Kidney (tissue), 14 donors: ENCODE measurements around the gene AIFM3. TPM values are rescaled to one million over a fixed set of nuclear protein-coding genes. Genes with fewer than 3 reads are reported as not detected.

Experiments used
- DNase-seq, 5 donors: peaks; one replicate each; pipeline ENCODE4 v3.0.0-alpha.2; 2013 to 2020
- FAIRE-seq: peaks from 2 replicates; lab custom pipeline; 2012; peaks lifted over from hg19 to GRCh38; lab: Jason Lieb, UNC
- H3K27ac ChIP-seq, 2 donors: one replicate each; pipeline ENCODE4 v1.7.0; 2013; ENCODE audit warnings: low read depth in 2 of 2, low read length in 2 of 2, inconsistent platforms in 1 of 2
- H3K27me3 ChIP-seq: one replicate; pipeline ENCODE4 v1.7.1; 2013; ENCODE audit warnings: low read length, inconsistent platforms; ENCODE audit not compliant: control insufficient read depth, insufficient read depth
- H3K36me3 ChIP-seq, 3 donors: one replicate each; pipeline versions ENCODE4 v1.7.0 to v1.7.1; 2013; ENCODE audit warnings: low read length in 3 of 3, control low read depth in 1 of 3, inconsistent platforms in 1 of 3; ENCODE audit not compliant: insufficient read depth in 3 of 3, control insufficient read depth in 2 of 3
- H3K4me1 ChIP-seq, 3 donors: one replicate each; pipeline versions ENCODE4 v1.7.0 to v1.7.1; 2013; ENCODE audit warnings: low read length in 3 of 3, inconsistent platforms in 1 of 3, low read depth in 1 of 3; ENCODE audit not compliant: control insufficient read depth in 2 of 3, insufficient read depth in 2 of 3
- H3K4me3 ChIP-seq, 3 donors: one replicate each; pipeline versions ENCODE4 v1.7.0 to v1.8.1; 2013; ENCODE audit warnings: low read length in 3 of 3, control low read depth in 1 of 3, inconsistent platforms in 1 of 3
- H3K9ac ChIP-seq, 3 donors: one replicate each; pipeline versions ENCODE4 v1.7.0 to v1.7.1; 2013; ENCODE audit warnings: low read length in 3 of 3, control low read depth in 1 of 3, inconsistent platforms in 1 of 3
- H3K9me3 ChIP-seq, 3 donors: one replicate each; pipeline versions ENCODE4 v1.7.0 to v1.7.1; 2013; ENCODE audit warnings: low read length in 3 of 3, control low read depth in 1 of 3, inconsistent platforms in 1 of 3; ENCODE audit not compliant: control insufficient read depth in 2 of 3, insufficient read depth in 1 of 3
- intact Hi-C: fragments of 100-400 bp; cut with DNase I; formaldehyde crosslinking; loops from one replicate; pipeline ENCODE4 v1.11.1; 2022
- polyA plus RNA-seq: library from polyadenylated mRNA; stranded (reverse); fragments of 350-450 nt; fragmentation: Illumina TruSeq; extraction: RNeasy Lipid Tissue Mini Kit (QIAGEN cat#74804); gene quantifications from one replicate; pipeline ENCODE4 v1.2.3, GENCODE V29; 2014; ENCODE audit warnings: low read depth, low replicate concordance; ENCODE audit not compliant: insufficient read depth
- total RNA-seq: library from RNA; stranded (reverse); fragmentation: NEBNext Ultra II Directional; extraction: Animal tissue kit (Norgen Biotek cat#: 25700); gene quantifications from one replicate; pipeline ENCODE4 v1.2.1, GENCODE V29; 2021
- TF ChIP-seq, protein P1 (sequence below): IDR thresholded peaks from 3 replicates; pipeline ENCODE4 v1.5.1; 2012; ENCODE audit warnings: mild to moderate bottlenecking, moderate library complexity, borderline replicate concordance; ENCODE audit not compliant: insufficient read depth; ENCODE audit errors: extremely low read depth
- donor health status: control.
- donor health status: control.
- donor health status: control.
- donor health status: control.
- donor health status: control.
- donor health status: DM: yes; HTN: yes; CAD: no.
- donor health status: Normal renal cell carcinoma (clear cell type).

Gene AIFM3
- total and polyA plus RNA-seq, 2 donors from 2014 or later: 3.1 to 4.4 TPM

DNA sequence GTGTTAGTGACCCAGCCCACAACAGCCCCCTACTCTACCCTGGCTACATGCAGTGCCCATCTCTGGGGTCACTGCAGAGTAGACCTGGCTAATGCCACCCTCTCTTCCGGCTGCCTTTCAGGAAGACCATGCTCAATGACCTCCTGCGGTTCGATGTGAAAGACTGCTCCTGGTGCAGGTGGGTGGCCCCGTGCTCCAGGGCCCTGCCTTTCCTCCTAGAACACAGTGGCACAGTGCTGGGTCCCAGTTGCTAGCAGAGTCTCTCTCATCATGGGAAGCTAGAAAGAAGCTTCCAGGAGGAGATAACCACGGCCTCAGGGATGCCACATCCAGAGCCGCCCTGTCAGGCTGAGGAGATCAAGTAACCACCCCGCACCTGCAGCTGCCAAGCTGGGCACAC, 18.7 kb downstream of the AIFM3 start:
- H3K27ac ChIP-seq: no peak overlapping the region
- no peak overlapping the region for H3K9ac ChIP-seq
- TF ChIP-seq, protein P1, sequence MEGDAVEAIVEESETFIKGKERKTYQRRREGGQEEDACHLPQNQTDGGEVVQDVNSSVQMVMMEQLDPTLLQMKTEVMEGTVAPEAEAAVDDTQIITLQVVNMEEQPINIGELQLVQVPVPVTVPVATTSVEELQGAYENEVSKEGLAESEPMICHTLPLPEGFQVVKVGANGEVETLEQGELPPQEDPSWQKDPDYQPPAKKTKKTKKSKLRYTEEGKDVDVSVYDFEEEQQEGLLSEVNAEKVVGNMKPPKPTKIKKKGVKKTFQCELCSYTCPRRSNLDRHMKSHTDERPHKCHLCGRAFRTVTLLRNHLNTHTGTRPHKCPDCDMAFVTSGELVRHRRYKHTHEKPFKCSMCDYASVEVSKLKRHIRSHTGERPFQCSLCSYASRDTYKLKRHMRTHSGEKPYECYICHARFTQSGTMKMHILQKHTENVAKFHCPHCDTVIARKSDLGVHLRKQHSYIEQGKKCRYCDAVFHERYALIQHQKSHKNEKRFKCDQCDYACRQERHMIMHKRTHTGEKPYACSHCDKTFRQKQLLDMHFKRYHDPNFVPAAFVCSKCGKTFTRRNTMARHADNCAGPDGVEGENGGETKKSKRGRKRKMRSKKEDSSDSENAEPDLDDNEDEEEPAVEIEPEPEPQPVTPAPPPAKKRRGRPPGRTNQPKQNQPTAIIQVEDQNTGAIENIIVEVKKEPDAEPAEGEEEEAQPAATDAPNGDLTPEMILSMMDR: no peak
- DNase-seq (peak in 1 of 5 donors; percentile 32), FAIRE-seq (no peak)
- no peaks in the 10 kb centered on the region for H3K9me3 ChIP-seq
- no peaks in the 10 kb centered on the region for H3K27me3 ChIP-seq
- H3K4me1 ChIP-seq: peaks cover 0 to 16% (median 15%) of the 10 kb centered on the region in 3 donors
- intact Hi-C loops: no loop called here
- peaks cover 0 to 5% (median 2%) of the 10 kb centered on the region in 3 donors for H3K36me3 ChIP-seq
- H3K4me3 ChIP-seq: no peak overlapping the region

DNA sequence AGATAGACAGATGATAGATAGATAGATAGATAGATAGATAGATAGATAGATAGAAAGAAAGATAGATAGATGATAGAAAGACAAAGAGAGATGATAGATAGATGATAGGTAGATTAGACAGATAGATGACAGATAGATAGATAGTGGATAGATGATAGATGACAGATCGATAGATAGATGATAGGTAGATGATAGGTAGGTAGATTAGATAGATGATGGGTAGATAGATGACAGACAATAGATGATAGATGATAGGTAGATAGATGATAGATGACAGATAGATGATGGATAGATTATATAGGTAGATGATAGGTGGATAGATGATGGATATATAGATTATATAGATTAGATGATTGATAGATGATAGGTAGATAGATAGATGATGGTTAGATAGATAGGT, 19.3 kb downstream of the AIFM3 start:
- H3K27me3 ChIP-seq: no peaks in the 10 kb centered on the region
- H3K4me1 ChIP-seq: peaks cover 0 to 9% (median 9%) of the 10 kb centered on the region in 3 donors
- intact Hi-C loops: no loop called here
- DNase-seq (no peak), FAIRE-seq (no peak)
- H3K4me3 ChIP-seq: no peak overlapping the region
- H3K9me3 ChIP-seq: no peaks in the 10 kb centered on the region
- peaks cover 0 to 5% (median 2%) of the 10 kb centered on the region in 3 donors for H3K36me3 ChIP-seq
- no peak overlapping the region for H3K27ac ChIP-seq
- TF ChIP-seq, protein P1: no peak
- no peak overlapping the region for H3K9ac ChIP-seq

DNA sequence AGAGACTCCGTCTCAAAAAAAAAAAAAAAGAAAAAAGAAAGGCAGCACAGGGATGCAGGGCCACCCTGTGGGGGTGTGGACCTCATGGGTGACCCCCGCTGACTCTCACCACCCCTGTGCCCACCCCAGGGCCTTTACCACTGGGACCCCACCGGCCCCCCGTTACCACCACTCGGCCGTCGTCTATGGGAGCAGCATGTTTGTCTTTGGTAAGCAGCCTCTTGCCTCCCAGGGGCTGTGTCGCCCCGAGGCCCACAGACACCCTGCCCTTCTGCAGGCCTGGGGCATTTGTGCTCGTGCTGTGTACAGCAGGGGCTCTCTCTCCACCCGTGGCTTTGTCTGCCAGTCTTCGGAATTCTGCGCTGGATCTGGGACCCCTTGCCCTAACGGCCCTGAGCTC, 20.3 kb downstream of the AIFM3 start:
- FAIRE-seq (no peak), DNase-seq (peak in 1 of 5 donors; percentile 66)
- no peak overlapping the region for H3K4me3 ChIP-seq
- no peak overlapping the region for H3K27ac ChIP-seq
- H3K27me3 ChIP-seq: no peaks in the 10 kb centered on the region
- H3K9ac ChIP-seq: no peak overlapping the region
- H3K9me3 ChIP-seq: no peaks in the 10 kb centered on the region
- H3K36me3 ChIP-seq: peaks cover 0 to 13% (median 3%) of the 10 kb centered on the region in 3 donors
- intact Hi-C loops: no loop called here
- H3K4me1 ChIP-seq: peaks cover 0 to 7% (median 6%) of the 10 kb centered on the region in 3 donors
- TF ChIP-seq, protein P1: no peak
